HT-29 (cell line): Measurements from ENCODE around the gene ABL1. TPM values are rescaled to one million over a fixed set of nuclear protein-coding genes. Genes with fewer than 3 reads are reported as not detected.
"Not testable (repeated sequence)": the region's sequence is repeated elsewhere in the genome, so short reads cannot be mapped to it uniquely, and the experiment has no call there.

Experiments used
- DNase-seq: peaks from one replicate; pipeline ENCODE4 v3.0.0-alpha.2; 2015; ENCODE audit warnings: low spot score
- total RNA-seq: library from RNA; depleted of rRNA; stranded (reverse); fragments of >200 nt; shearing (Covaris generic); gene quantifications from 2 replicates; pipeline ENCODE4 v1.2.3, GENCODE V29; 2014; rRNA removed

ABL1 gene
- total RNA-seq, result 15.1 and 16.4 TPM in 2 replicates

DNA sequence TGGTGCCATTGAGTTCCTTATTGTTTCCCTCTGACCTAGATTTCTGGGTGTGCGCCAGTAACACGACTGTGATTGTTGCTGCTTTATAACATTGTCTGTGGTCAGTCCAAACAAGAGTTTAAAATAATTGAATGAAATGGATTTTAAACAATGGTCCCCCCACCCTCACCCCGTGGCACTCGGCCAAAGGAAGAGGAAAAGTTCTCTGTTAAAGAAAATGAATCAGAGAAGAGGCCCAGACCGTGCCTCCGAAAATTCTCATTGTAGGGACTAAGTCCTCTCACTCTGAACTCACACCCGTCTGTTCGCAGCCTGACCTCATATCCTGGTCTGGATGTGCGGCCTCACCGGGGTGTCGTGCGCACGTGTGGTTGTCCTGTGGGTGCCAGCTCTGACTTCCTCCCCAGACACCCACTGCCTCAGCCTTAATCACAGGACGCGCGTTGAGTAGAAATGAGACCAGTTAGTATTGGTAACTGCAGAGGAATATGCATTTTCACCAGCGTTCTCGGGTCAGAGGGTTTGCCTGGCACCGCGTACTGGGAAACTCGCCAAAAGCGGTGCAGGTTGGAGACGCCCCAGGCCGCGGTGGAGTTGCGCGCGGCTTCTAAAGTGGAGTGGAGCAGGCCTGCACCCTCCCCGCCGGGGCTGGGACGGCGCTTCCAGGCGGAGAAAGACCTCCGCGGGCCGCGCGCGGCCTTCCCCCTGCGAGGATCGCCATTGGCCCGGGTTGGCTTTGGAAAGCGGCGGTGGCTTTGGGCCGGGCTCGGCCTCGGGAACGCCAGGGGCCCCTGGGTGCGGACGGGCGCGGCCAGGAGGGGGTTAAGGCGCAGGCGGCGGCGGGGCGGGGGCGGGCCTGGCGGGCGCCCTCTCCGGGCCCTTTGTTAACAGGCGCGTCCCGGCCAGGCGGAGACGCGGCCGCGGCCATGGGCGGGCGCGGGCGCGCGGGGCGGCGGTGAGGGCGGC lies at the start of gene ABL1:
ABL1 (plus strand) TSS at position 884 of the 966 bp plus-strand sequence. CDS start 193 bp downstream, outside the sequence.
- peak; percentile 69 for DNase-seq

GRCh38 chr9:130785940-130786508 lies 49.0 kb upstream of the ABL1 start:
- DNase-seq, result no peak

- DNase-seq, result no peak
Observed at GRCh38 chr9:130786526-130786925, 48.5 kb upstream of the ABL1 start.

- DNase-seq, result no peak
Observed at GRCh38 chr9:130789747-130790672, 45.0 kb upstream of the ABL1 start.

DNA sequence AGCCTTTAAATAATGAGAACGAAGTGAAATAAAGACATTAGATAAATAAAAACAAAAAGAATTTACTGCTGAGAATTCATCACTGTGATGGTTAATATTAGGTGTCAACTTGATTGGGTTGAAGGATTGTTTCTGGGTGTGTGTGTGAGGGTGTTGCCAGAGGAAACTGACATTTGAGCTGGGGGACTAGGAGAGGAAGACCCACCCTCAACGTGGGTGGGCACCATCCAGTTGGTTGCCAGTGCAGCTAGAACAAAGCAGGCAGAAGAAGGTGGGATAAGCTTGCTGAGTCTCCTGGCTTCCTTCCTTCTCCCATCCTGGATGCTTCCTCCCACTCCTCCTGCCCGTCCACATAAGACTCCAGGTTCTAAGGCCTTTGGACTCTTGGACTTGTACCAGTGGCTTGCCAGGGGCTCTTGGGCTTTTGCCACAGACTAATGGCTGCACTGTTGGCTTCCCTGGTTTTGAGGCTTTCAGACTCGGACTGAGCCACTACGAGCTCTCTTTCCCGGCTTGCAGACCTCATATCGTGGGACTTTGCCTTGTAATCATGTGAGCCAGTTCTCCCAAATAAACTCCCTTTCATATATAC lies 43.7 kb upstream of the ABL1 start:
- no peak for DNase-seq

GRCh38 chr9:130793589-130793988 lies 41.5 kb upstream of the ABL1 start:
- no peak for DNase-seq

DNA sequence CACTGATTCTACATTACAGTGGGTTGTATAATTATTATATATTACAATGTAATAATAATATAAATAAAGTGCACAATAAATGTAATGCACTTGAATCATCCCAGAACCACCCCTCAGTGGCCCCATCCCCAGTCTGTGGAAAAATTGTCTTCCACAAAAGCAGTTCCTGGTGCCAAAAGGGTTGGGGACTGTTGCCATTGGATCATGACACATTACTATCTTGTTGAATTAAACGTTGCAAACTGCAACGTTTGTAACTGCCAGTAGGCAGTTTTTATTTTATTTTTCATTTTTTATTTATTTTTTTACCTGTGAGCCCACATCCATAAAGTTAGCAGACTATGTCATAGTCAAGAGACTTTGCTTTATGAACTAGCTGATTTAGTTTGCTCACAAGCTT lies 41.0 kb upstream of the ABL1 start:
- not testable (repeated sequence) for DNase-seq

DNA sequence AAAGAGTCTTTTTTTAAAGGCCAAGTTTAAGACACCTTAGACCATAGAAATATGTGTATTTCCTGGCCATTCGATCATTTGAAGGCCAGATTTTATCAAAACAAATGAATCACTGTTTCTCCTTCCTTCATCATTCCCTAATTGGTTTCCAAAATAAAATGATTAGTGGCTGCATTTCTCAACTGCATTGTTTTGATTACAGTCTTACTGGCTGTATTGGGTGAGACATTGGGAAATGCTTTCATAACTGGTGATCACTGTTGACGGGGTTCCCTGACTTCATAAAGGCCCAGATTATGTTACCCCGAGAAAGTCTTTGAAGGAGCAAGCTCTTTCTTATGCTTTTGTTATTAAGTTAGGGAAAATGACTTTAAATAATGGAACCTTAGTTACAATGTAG lies 40.6 kb upstream of the ABL1 start:
- DNase-seq, result not testable (repeated sequence)

DNA sequence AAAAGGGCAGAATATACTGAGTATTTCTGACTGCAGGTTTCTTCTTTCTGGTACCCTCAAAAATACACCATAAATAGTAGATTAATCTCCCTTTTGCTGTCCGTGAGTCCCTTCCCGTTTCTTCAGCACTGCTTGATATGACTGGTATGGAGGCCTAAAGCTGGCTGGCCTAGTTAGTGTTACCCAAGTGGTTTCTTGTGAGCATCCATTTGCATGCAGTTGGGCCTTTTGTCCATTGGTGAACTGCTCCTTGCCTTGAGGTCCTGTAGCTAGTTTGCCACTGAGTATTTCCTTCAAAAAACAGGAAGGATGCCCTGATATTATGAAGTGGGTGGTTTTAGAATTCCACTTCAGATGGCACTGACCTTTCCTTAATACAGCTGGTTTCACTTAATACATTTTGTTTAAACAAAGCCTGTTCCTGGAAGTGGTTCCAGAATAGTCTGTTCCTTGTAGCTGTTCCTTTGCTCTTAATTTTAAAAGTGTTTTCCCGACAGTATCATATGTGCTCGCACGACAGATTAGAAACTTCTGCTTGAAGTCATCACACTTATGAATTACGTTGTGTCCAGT lies 40.0 kb upstream of the ABL1 start:
- no peak for DNase-seq

- DNase-seq, result not testable (repeated sequence)
Observed at GRCh38 chr9:130803116-130803515, 31.9 kb upstream of the ABL1 start.

- DNase-seq, result no peak
Observed at GRCh38 chr9:130805510-130806326, 29.3 kb upstream of the ABL1 start.

- DNase-seq, result no peak
Observed at GRCh38 chr9:130806327-130806716, 28.7 kb upstream of the ABL1 start.

GRCh38 chr9:130810609-130811136 lies 24.4 kb upstream of the ABL1 start:
- no peak for DNase-seq

- DNase-seq, result no peak
Observed at GRCh38 chr9:130815242-130815808, 19.7 kb upstream of the ABL1 start.

- DNase-seq, result no peak
Observed at GRCh38 chr9:130817914-130818313, 17.1 kb upstream of the ABL1 start.

GRCh38 chr9:130820135-130820738 lies 14.8 kb upstream of the ABL1 start:
- DNase-seq, result no peak

DNA sequence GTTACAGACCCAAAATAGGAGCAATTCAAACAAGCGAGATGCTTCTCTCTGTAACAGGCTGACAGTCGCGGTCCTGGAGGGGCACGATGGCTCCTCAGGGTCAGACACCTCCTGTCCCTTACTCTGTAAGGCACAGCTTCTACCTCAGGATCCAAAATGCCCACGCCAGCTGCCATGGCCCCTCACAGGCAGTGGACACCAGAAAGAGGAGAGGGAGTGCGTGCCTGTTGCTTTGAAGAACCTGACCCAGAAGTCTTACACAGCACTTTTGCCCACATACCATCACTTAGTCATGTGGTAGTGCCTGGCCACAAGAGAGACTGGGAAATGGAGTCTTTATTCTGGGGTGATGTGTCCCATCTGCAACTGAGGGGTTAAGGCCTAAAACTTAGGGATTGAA lies 11.6 kb upstream of the ABL1 start:
- DNase-seq, result no peak

DNA sequence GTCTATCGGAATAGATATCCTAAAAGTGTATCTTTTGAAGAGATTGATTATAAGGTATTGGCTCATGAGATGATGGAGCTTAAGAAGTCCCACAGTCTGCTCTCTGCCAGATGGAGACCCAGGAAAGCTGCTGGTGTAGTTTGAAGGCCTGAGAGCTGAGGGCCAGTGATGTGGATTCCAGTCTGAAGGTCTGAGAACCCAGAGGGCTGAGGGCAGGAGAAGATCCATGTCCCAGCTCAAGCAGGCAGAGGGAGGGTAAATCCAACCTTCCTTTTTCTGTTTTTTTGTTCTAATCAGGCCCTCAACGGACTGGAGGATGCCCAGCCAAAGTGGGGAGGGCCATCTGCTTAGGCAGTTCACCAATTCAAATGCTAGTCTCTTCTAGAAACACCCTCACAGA lies 11.0 kb upstream of the ABL1 start:
- no peak for DNase-seq
